Measurements from ENCODE around the gene SYNPO2.

- TF ChIP-seq, protein P1, sequence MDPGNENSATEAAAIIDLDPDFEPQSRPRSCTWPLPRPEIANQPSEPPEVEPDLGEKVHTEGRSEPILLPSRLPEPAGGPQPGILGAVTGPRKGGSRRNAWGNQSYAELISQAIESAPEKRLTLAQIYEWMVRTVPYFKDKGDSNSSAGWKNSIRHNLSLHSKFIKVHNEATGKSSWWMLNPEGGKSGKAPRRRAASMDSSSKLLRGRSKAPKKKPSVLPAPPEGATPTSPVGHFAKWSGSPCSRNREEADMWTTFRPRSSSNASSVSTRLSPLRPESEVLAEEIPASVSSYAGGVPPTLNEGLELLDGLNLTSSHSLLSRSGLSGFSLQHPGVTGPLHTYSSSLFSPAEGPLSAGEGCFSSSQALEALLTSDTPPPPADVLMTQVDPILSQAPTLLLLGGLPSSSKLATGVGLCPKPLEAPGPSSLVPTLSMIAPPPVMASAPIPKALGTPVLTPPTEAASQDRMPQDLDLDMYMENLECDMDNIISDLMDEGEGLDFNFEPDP (CRISPR knock-in tag; conservative IDR thresholded peaks at IDR 0.05): no peak
- no peak for TF ChIP-seq NFE2 (CRISPR knock-in tag; IDR thresholded peaks at IDR 0.05)
- no peak for TF ChIP-seq SYNCRIP (IDR thresholded peaks at IDR 0.05; ENCODE audit: insufficient read depth, low read depth, low read length)
- no peak for TF ChIP-seq ZNF30 (CRISPR knock-in tag; IDR thresholded peaks at IDR 0.05)
- TF ChIP-seq PHF21A (CRISPR knock-in tag; IDR thresholded peaks at IDR 0.05): no peak
- TF ChIP-seq ZNF337 (CRISPR knock-in tag; IDR thresholded peaks at IDR 0.05; ENCODE audit: borderline replicate concordance, low read depth): no peak
Observed at GRCh38 chr4:118967393-118967792, 78.7 kb downstream of the SYNPO2 start.

All from HepG2 (cell line).